Fibroblast of gingiva (primary cell): ENCODE data around the gene DHRSX.
"Not testable (repeated sequence)": the region's sequence is repeated elsewhere in the genome, so short reads cannot be mapped to it uniquely, and the experiment has no call there.

Experiments
- DNase-seq: peaks from one replicate; pipeline ENCODE4 v3.0.0-alpha.2; 2011; ENCODE audit warnings: low read depth

The DHRSX gene

GRCh38 chrX:2261831-2262667 lies 238.7 kb downstream of the DHRSX start:
- DNase-seq = no peak

GRCh38 chrX:2252331-2253065 lies 248.3 kb downstream of the DHRSX start:
- no peak for DNase-seq

- DNase-seq = no peak
Observed at GRCh38 chrX:2251211-2251610, 249.6 kb downstream of the DHRSX start.

- DNase-seq = no peak
Observed at GRCh38 chrX:2243913-2244460, 256.8 kb downstream of the DHRSX start.

GRCh38 chrX:2242980-2243379 lies 257.8 kb downstream of the DHRSX start:
- DNase-seq = no peak

- no peak for DNase-seq
Observed at GRCh38 chrX:2242326-2242725, 258.4 kb downstream of the DHRSX start.

GRCh38 chrX:2241496-2241895 lies 259.3 kb downstream of the DHRSX start:
- not testable (repeated sequence) for DNase-seq

- DNase-seq = not testable (repeated sequence)
Observed at GRCh38 chrX:2240761-2241160, 260.0 kb downstream of the DHRSX start.

- no peak for DNase-seq
Observed at GRCh38 chrX:2237976-2238375, 262.8 kb downstream of the DHRSX start.

- no peak for DNase-seq
Observed at GRCh38 chrX:2231570-2232192, 269.1 kb downstream of the DHRSX start.

- DNase-seq = no peak
Observed at GRCh38 chrX:2230457-2230856, 270.3 kb downstream of the DHRSX start.

- DNase-seq = no peak
Observed at GRCh38 chrX:2228536-2228935, 272.2 kb downstream of the DHRSX start.

- no peak for DNase-seq
Observed at GRCh38 chrX:2226906-2227656, 273.7 kb downstream of the DHRSX start.

GRCh38 chrX:2226182-2226581 lies 274.6 kb downstream of the DHRSX start:
- DNase-seq = no peak

- DNase-seq = no peak
Observed at GRCh38 chrX:2224597-2225235, 276.1 kb downstream of the DHRSX start.

- no peak for DNase-seq
Observed at GRCh38 chrX:2224161-2224560, 276.6 kb downstream of the DHRSX start.

GRCh38 chrX:2220829-2221567 lies 279.8 kb downstream of the DHRSX start:
- no peak for DNase-seq

GRCh38 chrX:2220296-2220695 lies 280.5 kb downstream of the DHRSX start:
- DNase-seq = no peak

GRCh38 chrX:2214138-2214823 lies 286.5 kb downstream of the DHRSX start:
- DNase-seq = not testable (repeated sequence)

GRCh38 chrX:2211667-2212066 lies 289.1 kb downstream of the DHRSX start:
- not testable (repeated sequence) for DNase-seq
